ENCODE measurements around the gene TIAM1.

DNA sequence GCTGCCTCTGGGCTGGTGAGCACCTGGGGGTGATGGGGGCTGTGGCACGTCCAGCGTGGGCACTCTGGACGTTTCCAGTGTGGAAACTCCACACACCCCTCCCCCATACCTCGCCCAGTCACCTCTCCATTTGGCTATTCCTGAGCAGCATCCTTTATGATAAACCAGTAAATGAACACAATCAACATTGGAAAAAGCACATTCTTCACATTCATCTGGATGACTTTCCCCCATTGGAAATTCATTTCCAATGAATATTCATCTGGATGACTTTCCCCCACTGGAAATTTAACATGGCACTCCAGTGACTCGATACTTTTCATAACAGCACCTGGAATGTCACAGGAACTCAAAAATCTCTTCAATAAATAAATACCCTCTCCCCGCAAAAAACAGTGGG is 201.0 kb downstream of the TIAM1 start:
- TF ChIP-seq, protein P1, sequence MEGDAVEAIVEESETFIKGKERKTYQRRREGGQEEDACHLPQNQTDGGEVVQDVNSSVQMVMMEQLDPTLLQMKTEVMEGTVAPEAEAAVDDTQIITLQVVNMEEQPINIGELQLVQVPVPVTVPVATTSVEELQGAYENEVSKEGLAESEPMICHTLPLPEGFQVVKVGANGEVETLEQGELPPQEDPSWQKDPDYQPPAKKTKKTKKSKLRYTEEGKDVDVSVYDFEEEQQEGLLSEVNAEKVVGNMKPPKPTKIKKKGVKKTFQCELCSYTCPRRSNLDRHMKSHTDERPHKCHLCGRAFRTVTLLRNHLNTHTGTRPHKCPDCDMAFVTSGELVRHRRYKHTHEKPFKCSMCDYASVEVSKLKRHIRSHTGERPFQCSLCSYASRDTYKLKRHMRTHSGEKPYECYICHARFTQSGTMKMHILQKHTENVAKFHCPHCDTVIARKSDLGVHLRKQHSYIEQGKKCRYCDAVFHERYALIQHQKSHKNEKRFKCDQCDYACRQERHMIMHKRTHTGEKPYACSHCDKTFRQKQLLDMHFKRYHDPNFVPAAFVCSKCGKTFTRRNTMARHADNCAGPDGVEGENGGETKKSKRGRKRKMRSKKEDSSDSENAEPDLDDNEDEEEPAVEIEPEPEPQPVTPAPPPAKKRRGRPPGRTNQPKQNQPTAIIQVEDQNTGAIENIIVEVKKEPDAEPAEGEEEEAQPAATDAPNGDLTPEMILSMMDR (IDR thresholded peaks at IDR 0.05; ENCODE audit: borderline replicate concordance, extremely low read depth, low read length, poor library complexity, severe bottlenecking) = no peak
- TF ChIP-seq EZH2 (IDR thresholded peaks at IDR 0.05; ENCODE audit: borderline replicate concordance, low read depth, low read length, severe bottlenecking) = no peak

Measured in DND-41 (cell line).